Measurements from ENCODE around the gene RGMA. TPM values are rescaled to one million over a fixed set of nuclear protein-coding genes. Genes with fewer than 3 reads are reported as not detected.

Gene RGMA
- total and polyA plus RNA-seq, 2 of the 8 experiments (the other 6 are each of a cell fraction or from before 2014, with no cell fraction given) = 19.9 to 39.8 TPM

DNA sequence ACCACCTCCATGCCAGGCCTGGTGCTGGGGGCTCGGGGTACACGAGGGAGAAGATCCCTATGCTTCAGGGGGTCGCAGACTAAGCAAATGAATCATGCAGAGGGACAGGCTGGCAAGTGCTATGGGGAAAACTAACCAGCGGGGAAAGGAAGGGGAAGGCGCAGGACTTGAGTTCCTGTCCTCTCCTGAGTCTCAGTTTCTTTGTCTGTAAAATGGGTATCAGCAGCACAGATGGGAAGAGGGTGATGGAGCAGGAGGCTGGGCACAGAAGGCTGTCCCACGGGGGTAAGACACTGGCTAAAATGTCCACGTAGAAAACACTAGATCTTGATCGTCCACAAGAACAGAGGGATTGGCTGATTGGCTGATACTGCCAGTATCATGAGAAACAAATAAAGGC, 39.8 kb downstream of the RGMA start:
- no peak overlapping the region for H4K8ac ChIP-seq (ENCODE audit: extremely low read depth, insufficient read depth, low read length)
- FAIRE-seq (no peak), DNase-seq (ENCODE audit: low read depth in 1 of 2, low spot score in 2 of 2) (no peak)
- H3K79me2 ChIP-seq (ENCODE audit: control insufficient read depth in 1 of 2, insufficient read depth in 2 of 2, low read length in 2 of 2) = peaks cover 0 to 25% of the 10 kb centered on the region in 2 experiments; a peak in 1 of 4 replicates
- WGBS, 2 experiments (ENCODE audit: extremely low coverage in 1 of 2, insufficient coverage in 1 of 2, insufficient read length in 1 of 2, insufficient replicate concordance in 2 of 2, low coverage in 1 of 2, low lambda C conversion rate in 2 of 2, missing lambda C conversion rate in 1 of 2) = 91% methylated on average over 8 of the region's 8 CpGs; no CpG with 5 or more reads in 1 of the 2 experiments
- no peak overlapping the region for H3K4me2 ChIP-seq (ENCODE audit: insufficient read depth in 1 of 2, low read depth in 2 of 2, low read length in 2 of 2)
- no peak overlapping the region for H3K27ac ChIP-seq (ENCODE audit: low read depth, low read length)
- peaks cover 5 to 7% of the 10 kb centered on the region in 2 experiments; a peak in 2 of 4 replicates for H3K9me3 ChIP-seq (ENCODE audit: insufficient read depth in 2 of 2, low read depth in 1 of 2, low read length in 1 of 2)
- H2BK12ac ChIP-seq (ENCODE audit: low read depth, low read length) = no peak overlapping the region
- no peaks in the 10 kb centered on the region; a peak in 1 of 7 replicates for H3K4me1 ChIP-seq (replicated peaks in 1 of 4; ENCODE audit: control insufficient read depth in 3 of 4, insufficient read depth in 4 of 4, low read length in 3 of 4)
- H3K56ac ChIP-seq (replicated peaks; ENCODE audit: insufficient read length, low read depth, low read length) = no peak overlapping the region
- TF ChIP-seq, protein P1, sequence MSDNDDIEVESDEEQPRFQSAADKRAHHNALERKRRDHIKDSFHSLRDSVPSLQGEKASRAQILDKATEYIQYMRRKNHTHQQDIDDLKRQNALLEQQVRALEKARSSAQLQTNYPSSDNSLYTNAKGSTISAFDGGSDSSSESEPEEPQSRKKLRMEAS (IDR thresholded peaks at IDR 0.05) = no peak
- TF ChIP-seq CTBP2 (IDR thresholded peaks at IDR 0.05; ENCODE audit: borderline replicate concordance, insufficient read depth, insufficient read length, low read length) (no peak), EP300 (IDR thresholded peaks at IDR 0.05; ENCODE audit: borderline replicate concordance in 1 of 2, low read depth in 2 of 2, low read length in 2 of 2) (no peak), FOSL1 (IDR thresholded peaks at IDR 0.05; ENCODE audit: insufficient read depth, low read depth, low read length) (no peak), SIRT6 (IDR thresholded peaks at IDR 0.05; ENCODE audit: low read length) (no peak), TCF12 (IDR thresholded peaks at IDR 0.05; ENCODE audit: low read depth, low read length) (no peak), POLR2A (IDR thresholded peaks at IDR 0.05; ENCODE audit: control extremely low read depth in 1 of 2, low read depth in 2 of 2, low read length in 2 of 2) (no peak), HDAC6 (IDR thresholded peaks at IDR 0.05; ENCODE audit: low read depth, low read length) (no peak)
- TF ChIP-seq, protein P2, sequence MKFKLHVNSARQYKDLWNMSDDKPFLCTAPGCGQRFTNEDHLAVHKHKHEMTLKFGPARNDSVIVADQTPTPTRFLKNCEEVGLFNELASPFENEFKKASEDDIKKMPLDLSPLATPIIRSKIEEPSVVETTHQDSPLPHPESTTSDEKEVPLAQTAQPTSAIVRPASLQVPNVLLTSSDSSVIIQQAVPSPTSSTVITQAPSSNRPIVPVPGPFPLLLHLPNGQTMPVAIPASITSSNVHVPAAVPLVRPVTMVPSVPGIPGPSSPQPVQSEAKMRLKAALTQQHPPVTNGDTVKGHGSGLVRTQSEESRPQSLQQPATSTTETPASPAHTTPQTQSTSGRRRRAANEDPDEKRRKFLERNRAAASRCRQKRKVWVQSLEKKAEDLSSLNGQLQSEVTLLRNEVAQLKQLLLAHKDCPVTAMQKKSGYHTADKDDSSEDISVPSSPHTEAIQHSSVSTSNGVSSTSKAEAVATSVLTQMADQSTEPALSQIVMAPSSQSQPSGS (IDR thresholded peaks at IDR 0.05; ENCODE audit: low read length) = no peak
- no peak overlapping the region for H3K4me3 ChIP-seq (ENCODE audit: extremely low read depth in 1 of 4, insufficient read depth in 2 of 4, low read depth in 3 of 4, low read length in 4 of 4)
- no peak overlapping the region for H3K14ac ChIP-seq (ENCODE audit: insufficient read length)
- no peaks in the 10 kb centered on the region for H3K23me2 ChIP-seq (ENCODE audit: low read depth, low read length)
- peaks cover 13% of the 10 kb centered on the region; the same call in 1 of the 2 replicates for H3K79me1 ChIP-seq (ENCODE audit: low read depth, low read length)
- no peak overlapping the region for H3K4ac ChIP-seq (replicated peaks; ENCODE audit: insufficient read length, low read depth, low read length)
- H4K91ac ChIP-seq (replicated peaks; ENCODE audit: insufficient read length, low read length) = no peak overlapping the region
- H2AFZ ChIP-seq (ENCODE audit: low read length) = no peak overlapping the region
- no peak overlapping the region for H3K9ac ChIP-seq (replicated peaks in 1 of 4; ENCODE audit: extremely low read depth in 1 of 4, low read depth in 3 of 4, low read length in 3 of 4)
- peaks cover 40 to 89% (median 75%) of the 10 kb centered on the region in 4 experiments for H3K36me3 ChIP-seq (ENCODE audit: control insufficient read depth in 2 of 4, insufficient read depth in 4 of 4, low read length in 3 of 4)
- H2BK120ac ChIP-seq (replicated peaks; ENCODE audit: low read depth, low read length) = no peak overlapping the region
- H3K18ac ChIP-seq (ENCODE audit: extremely low read depth, low read length) = no peak overlapping the region
- no peak overlapping the region for H2BK20ac ChIP-seq (ENCODE audit: low read length)
- H2BK15ac ChIP-seq (ENCODE audit: low read length) = no peak overlapping the region
- CTCF ChIA-PET (ENCODE audit: partially characterized antibody) = interaction anchor here (1.2 to 15.8 kb wide), 5 partner anchors 14 to 1071 kb away, joined by 3 to 119 read pairs (median 4); no protein-coding TSS in a partner anchor
- no peak overlapping the region for H4K5ac ChIP-seq (ENCODE audit: insufficient read length, low read depth, low read length)
- no peak overlapping the region for H3K23ac ChIP-seq (ENCODE audit: insufficient read length)
- H3K27me3 ChIP-seq (replicated peaks in 1 of 4; ENCODE audit: control insufficient read depth in 3 of 4, extremely low read depth in 1 of 4, insufficient read depth in 3 of 4, low read length in 3 of 4) = no peaks in the 10 kb centered on the region
- H4K20me1 ChIP-seq (replicated peaks in 1 of 2; ENCODE audit: control insufficient read depth in 1 of 2, insufficient read depth in 2 of 2, low read length in 2 of 2) = peaks cover 19 to 40% of the 10 kb centered on the region in 2 experiments
- H2BK5ac ChIP-seq (ENCODE audit: low read depth, low read length) = no peak overlapping the region
- H2AK5ac ChIP-seq (ENCODE audit: low read depth, low read length) = no peak overlapping the region
- POLR2A ChIA-PET (ENCODE audit: partially characterized antibody) = interaction anchor here (1.0 kb wide), 1 partner anchor 8 kb away, joined by 3 read pairs; no protein-coding TSS in a partner anchor

Measured in H1 (cell line).